Measurements from ENCODE around the gene EMX2. TPM values are rescaled to one million over a fixed set of nuclear protein-coding genes. Genes with fewer than 3 reads are reported as not detected.
"Not testable (repeated sequence)": the region's sequence is repeated elsewhere in the genome, so short reads cannot be mapped to it uniquely, and the experiment has no call there.

The EMX2 gene
- total RNA-seq: not detected

GRCh38 chr10:117542706-117543224 is at the start of gene EMX2:
Gene EMX2 (plus strand): TSS chr10:117542746. CDS start chr10:117543268, 522 bp downstream.
- ATAC-seq: no peak
- no peaks in the 10 kb centered on the region for H3K36me3 Mint-ChIP-seq (ENCODE audit: insufficient read depth)

GRCh38 chr10:117496031-117496430 is 46.5 kb upstream of the EMX2 start:
- Mint-ChIP-seq H3K27me3 (ENCODE audit: low read depth) (peaks cover 13% of the 10 kb centered on the region), H3K4me3 (no peak overlapping the region), H3K9me3 (no peaks in the 10 kb centered on the region), H3K36me3 (ENCODE audit: insufficient read depth) (no peaks in the 10 kb centered on the region), H3K4me1 (ENCODE audit: low read depth) (no peaks in the 10 kb centered on the region)
- ATAC-seq (no peak), DNase-seq (no peak)

More at GRCh38 chr10:117542706-117543224, at the start of gene EMX2:
- peak within 1 kb of the TSS; percentile 40 for H3K4me3 Mint-ChIP-seq
- peaks cover 80% of the 10 kb centered on the region for H3K27me3 Mint-ChIP-seq (ENCODE audit: low read depth)
- no peak for DNase-seq
- no peaks in the 10 kb centered on the region for H3K9me3 Mint-ChIP-seq
- H3K4me1 Mint-ChIP-seq (ENCODE audit: low read depth): peaks cover 22% of the 10 kb centered on the region

- no peak overlapping the region for H3K4me3 Mint-ChIP-seq
- peak; percentile 65 for DNase-seq
- no peaks in the 10 kb centered on the region for H3K36me3 Mint-ChIP-seq (ENCODE audit: insufficient read depth)
- ATAC-seq: peak; percentile 62 to 78
- peaks cover 13% of the 10 kb centered on the region for H3K27me3 Mint-ChIP-seq (ENCODE audit: low read depth)
- H3K4me1 Mint-ChIP-seq (ENCODE audit: low read depth): no peaks in the 10 kb centered on the region
- no peaks in the 10 kb centered on the region for H3K9me3 Mint-ChIP-seq
Measured at GRCh38 chr10:117496616-117497028, 45.9 kb upstream of the EMX2 start.

- DNase-seq (no peak), ATAC-seq (no peak)
- no peaks in the 10 kb centered on the region for H3K4me1 Mint-ChIP-seq (ENCODE audit: low read depth)
- no peaks in the 10 kb centered on the region for H3K9me3 Mint-ChIP-seq
- H3K27me3 Mint-ChIP-seq (ENCODE audit: low read depth): peaks cover 19% of the 10 kb centered on the region
- H3K4me3 Mint-ChIP-seq: no peak overlapping the region
- no peaks in the 10 kb centered on the region for H3K36me3 Mint-ChIP-seq (ENCODE audit: insufficient read depth)
Measured at GRCh38 chr10:117497736-117498135, 44.8 kb upstream of the EMX2 start.

- Mint-ChIP-seq H3K27me3 (ENCODE audit: low read depth) (peaks cover 24% of the 10 kb centered on the region), H3K4me3 (no peak overlapping the region), H3K9me3 (no peaks in the 10 kb centered on the region), H3K36me3 (ENCODE audit: insufficient read depth) (no peaks in the 10 kb centered on the region), H3K4me1 (ENCODE audit: low read depth) (no peaks in the 10 kb centered on the region)
- ATAC-seq: no peak
- no peak for DNase-seq
Measured at GRCh38 chr10:117499248-117500105, 43.1 kb upstream of the EMX2 start.

- Mint-ChIP-seq H3K36me3 (ENCODE audit: insufficient read depth) (no peaks in the 10 kb centered on the region), H3K4me3 (no peak overlapping the region), H3K9me3 (no peaks in the 10 kb centered on the region), H3K27me3 (ENCODE audit: low read depth) (peaks cover 23% of the 10 kb centered on the region), H3K4me1 (ENCODE audit: low read depth) (no peaks in the 10 kb centered on the region)
- no peak for ATAC-seq
- DNase-seq: no peak
Measured at GRCh38 chr10:117500456-117500855, 42.1 kb upstream of the EMX2 start.

GRCh38 chr10:117501460-117502035 is 41.0 kb upstream of the EMX2 start:
- ATAC-seq: no peak
- H3K27me3 Mint-ChIP-seq (ENCODE audit: low read depth): peaks cover 17% of the 10 kb centered on the region
- H3K36me3 Mint-ChIP-seq (ENCODE audit: insufficient read depth): no peaks in the 10 kb centered on the region
- H3K4me1 Mint-ChIP-seq (ENCODE audit: low read depth): no peaks in the 10 kb centered on the region
- no peak overlapping the region for H3K4me3 Mint-ChIP-seq
- DNase-seq: no peak
- H3K9me3 Mint-ChIP-seq: no peaks in the 10 kb centered on the region

GRCh38 chr10:117502421-117503243 is 39.9 kb upstream of the EMX2 start:
- no peak for DNase-seq
- Mint-ChIP-seq H3K4me1 (ENCODE audit: low read depth) (no peaks in the 10 kb centered on the region), H3K36me3 (ENCODE audit: insufficient read depth) (no peaks in the 10 kb centered on the region), H3K4me3 (no peak overlapping the region), H3K27me3 (ENCODE audit: low read depth) (peaks cover 15% of the 10 kb centered on the region), H3K9me3 (no peaks in the 10 kb centered on the region)
- no peak for ATAC-seq

- Mint-ChIP-seq H3K4me1 (ENCODE audit: low read depth) (no peaks in the 10 kb centered on the region), H3K27me3 (ENCODE audit: low read depth) (peaks cover 15% of the 10 kb centered on the region)
- no peak for DNase-seq
Measured at GRCh38 chr10:117503244-117504205, 39.0 kb upstream of the EMX2 start.

GRCh38 chr10:117504562-117504961 is 38.0 kb upstream of the EMX2 start:
- Mint-ChIP-seq H3K27me3 (ENCODE audit: low read depth) (peaks cover 15% of the 10 kb centered on the region), H3K9me3 (no peaks in the 10 kb centered on the region), H3K36me3 (ENCODE audit: insufficient read depth) (no peaks in the 10 kb centered on the region), H3K4me3 (no peak overlapping the region), H3K4me1 (ENCODE audit: low read depth) (no peaks in the 10 kb centered on the region)
- DNase-seq (no peak), ATAC-seq (no peak)

More at GRCh38 chr10:117503244-117504205, 39.0 kb upstream of the EMX2 start:
- no peak for ATAC-seq
- Mint-ChIP-seq H3K9me3 (no peaks in the 10 kb centered on the region), H3K4me3 (no peak overlapping the region), H3K36me3 (ENCODE audit: insufficient read depth) (no peaks in the 10 kb centered on the region)

GRCh38 chr10:117507081-117507480 is 35.5 kb upstream of the EMX2 start:
- not testable (repeated sequence) for DNase-seq; H3K9me3 Mint-ChIP-seq; H3K4me3 Mint-ChIP-seq; ATAC-seq; H3K4me1 Mint-ChIP-seq (ENCODE audit: low read depth); H3K36me3 Mint-ChIP-seq (ENCODE audit: insufficient read depth)
- H3K27me3 Mint-ChIP-seq (ENCODE audit: low read depth): peaks cover 21% of the 10 kb centered on the region

GRCh38 chr10:117509573-117509972 is 33.0 kb upstream of the EMX2 start:
- no peak for ATAC-seq
- H3K4me1 Mint-ChIP-seq (ENCODE audit: low read depth): no peaks in the 10 kb centered on the region
- peaks cover 11% of the 10 kb centered on the region for H3K27me3 Mint-ChIP-seq (ENCODE audit: low read depth)
- no peaks in the 10 kb centered on the region for H3K36me3 Mint-ChIP-seq (ENCODE audit: insufficient read depth)
- H3K9me3 Mint-ChIP-seq: no peaks in the 10 kb centered on the region
- DNase-seq: no peak
- H3K4me3 Mint-ChIP-seq: no peak overlapping the region

- Mint-ChIP-seq H3K36me3 (ENCODE audit: insufficient read depth) (no peaks in the 10 kb centered on the region), H3K9me3 (no peaks in the 10 kb centered on the region), H3K27me3 (ENCODE audit: low read depth) (peaks cover 16% of the 10 kb centered on the region), H3K4me1 (ENCODE audit: low read depth) (no peaks in the 10 kb centered on the region), H3K4me3 (no peak overlapping the region)
- no peak for DNase-seq
- ATAC-seq: no peak
Measured at GRCh38 chr10:117511601-117512390, 30.8 kb upstream of the EMX2 start.
